HG02870 (cell line): ENCODE data around the gene SLC13A3.
"Not testable (repeated sequence)": the region's sequence is repeated elsewhere in the genome, so short reads cannot be mapped to it uniquely, and the experiment has no call there.

Source experiments
- ATAC-seq: cut with Tn5 transposase; IDR thresholded peaks from one replicate; pipeline ENCODE4 v1.9.1; 2021; ENCODE audit warnings: mild to moderate bottlenecking, moderate library complexity; ENCODE audit not compliant: unreplicated experiment

SLC13A3 gene

DNA sequence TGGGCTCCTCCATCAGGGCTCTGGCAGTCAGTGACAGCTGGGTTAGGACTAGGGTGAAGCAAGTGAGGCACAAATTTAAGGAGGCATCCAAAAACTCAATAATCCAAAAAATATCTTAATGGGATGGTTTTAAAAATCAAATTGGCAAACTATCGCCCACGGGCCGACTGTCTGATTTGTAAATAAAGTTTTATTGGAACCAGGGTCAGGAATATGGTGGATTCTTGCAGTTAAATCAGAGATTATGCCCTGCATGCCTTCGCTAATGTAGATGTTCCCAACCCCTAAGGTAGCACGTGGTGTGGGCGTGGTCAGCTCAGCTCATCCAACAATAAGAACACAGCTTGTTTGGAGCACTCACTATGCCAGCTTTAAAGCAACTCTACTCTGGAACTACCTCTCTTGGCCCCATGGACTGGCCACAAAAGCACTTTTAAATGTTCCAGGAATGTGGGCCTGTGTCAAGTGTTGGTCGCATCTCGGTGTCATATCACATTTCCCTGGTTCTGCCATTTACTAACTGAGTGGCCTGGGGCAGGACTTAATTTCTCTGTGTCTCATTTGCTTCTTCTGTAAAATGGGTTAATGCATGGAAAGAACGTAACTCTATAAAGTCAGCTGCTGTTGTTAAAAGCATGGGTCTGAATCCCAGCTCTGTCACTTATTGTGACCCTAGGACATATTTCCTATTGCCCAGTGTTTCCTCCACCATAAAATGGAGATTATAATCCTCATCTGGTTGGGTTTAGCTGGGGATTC, 31.0 kb upstream of the SLC13A3 start:
- no peak for ATAC-seq

GRCh38 chr20:46681032-46681854, 30.0 kb upstream of the SLC13A3 start:
- ATAC-seq: no peak

- ATAC-seq: no peak
These were observed 29.4 kb upstream of the SLC13A3 start for GRCh38 chr20:46680684-46681031.

DNA sequence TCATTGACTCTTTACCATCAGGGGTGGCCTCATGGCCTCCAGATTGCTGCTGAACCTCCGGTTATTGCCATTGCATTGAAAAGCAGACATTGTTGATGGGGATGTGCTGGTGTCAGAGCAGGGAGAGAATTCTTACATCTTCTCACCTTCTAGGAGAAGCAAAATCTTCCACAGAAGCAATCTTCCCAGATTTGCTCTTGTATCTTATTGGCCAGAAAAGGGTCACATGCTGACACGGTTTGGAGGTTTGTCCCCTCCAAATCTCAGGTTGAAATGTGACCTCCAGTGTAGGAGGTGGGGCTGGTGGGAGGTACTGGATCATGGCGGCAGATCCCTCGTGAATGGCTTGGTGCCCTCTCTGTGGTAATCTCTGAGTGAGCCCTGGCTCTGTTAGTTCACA, 27.3 kb upstream of the SLC13A3 start:
- ATAC-seq: no peak

- ATAC-seq: no peak
These were observed 26.3 kb upstream of the SLC13A3 start for GRCh38 chr20:46677608-46678007.

GRCh38 chr20:46676649-46677316, 25.5 kb upstream of the SLC13A3 start:
- ATAC-seq: not testable (repeated sequence)

DNA sequence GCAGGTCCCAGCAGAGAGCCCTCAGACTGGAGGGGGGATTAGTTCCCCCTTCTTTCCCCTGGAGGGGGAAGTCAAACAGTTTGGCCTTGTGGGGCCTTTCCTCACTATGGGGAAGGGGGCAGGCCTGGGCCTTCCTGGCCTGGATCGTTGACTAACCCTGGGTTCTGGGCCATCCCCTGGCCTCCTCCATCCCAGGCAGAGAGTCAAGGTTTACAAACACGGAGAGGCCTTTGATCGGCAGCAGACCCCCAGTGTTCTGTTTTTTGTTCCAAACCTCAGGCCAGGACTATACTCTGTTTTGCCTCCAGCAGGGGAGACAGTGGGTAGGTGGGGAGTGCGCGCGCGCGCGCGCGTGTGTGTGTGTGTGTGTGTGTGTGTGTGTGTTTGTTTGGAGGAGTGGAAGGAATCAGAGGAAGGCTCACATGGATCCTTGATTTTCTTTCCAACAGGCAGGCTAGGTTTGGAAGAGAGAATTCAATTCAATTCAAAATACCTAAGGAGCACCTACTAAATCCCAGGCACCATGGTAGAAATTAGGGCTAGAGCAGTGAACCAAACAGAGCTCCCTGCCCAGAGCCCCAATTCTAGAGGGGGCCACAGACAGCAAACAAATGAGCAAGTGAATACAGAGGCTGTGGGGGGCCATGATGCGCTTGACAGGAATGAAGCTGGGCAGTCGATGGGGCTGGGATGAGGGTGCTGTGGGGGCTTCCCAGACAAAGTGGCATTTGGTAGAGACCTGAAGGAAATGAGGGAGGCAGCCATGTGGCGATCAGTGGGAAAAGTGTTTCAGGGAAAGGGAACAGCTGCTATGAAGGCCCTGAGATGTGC, 23.2 kb upstream of the SLC13A3 start:
- ATAC-seq: no peak

DNA sequence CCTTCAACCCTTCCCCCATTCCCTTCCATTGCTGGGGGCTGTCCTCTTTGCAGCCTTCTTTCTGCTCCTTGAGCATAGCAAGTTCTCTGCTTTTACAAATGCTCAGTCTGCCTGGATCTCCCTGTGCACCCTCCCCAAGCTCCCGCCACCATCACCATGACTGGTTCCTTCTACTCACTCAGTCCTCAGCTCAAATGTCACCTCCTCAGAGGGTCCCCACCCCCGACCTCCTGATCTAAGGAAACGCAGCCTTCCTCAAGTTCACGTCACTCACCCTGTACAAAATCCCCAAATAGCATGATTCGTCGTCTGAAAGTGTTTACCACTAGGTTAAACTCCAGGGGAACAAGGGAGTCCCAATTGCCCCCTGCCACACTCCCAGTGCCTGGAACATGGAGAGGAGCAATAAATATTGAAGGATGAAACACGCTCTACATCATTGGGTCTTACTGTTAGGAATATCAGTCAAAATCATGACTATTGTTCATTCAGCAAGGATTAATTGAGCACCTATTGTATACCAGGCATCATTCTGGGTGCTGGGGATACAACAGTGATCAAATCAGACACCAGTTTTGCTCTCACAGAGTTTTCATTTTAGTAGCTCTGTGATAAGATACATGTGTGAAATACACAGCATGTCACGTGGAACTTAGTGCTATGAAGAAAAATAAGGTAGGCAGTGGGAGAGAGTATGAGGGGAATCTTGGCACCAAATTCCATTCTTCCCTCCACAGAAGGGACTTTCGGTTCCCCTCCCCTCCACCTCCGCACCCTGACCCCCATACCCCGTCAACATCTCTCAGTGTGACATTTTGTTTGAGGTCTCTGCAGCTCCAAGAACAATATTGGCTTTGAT, 22.4 kb upstream of the SLC13A3 start:
- no peak for ATAC-seq

GRCh38 chr20:46672543-46673148, 21.4 kb upstream of the SLC13A3 start:
- no peak for ATAC-seq

GRCh38 chr20:46671866-46672542, 20.7 kb upstream of the SLC13A3 start:
- ATAC-seq: no peak

- ATAC-seq: no peak
These were observed 19.6 kb upstream of the SLC13A3 start for GRCh38 chr20:46670585-46671584.

DNA sequence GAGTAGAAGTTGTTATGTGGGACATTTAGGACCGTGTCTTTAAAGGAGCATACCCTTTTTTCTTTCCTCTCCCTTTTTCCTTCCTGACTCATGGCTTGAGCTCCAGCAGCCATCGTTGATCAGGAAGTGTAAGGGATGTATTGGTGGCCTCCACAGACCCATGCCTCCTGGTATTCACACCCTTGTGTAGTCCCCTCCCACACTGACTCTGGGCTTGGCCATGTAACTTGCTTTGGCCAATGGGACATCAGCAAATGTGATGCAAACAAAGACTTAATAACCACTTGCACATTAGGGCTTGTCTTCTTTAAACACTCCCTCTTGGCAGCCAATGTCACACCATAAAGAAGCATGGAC, 18.9 kb upstream of the SLC13A3 start:
- no peak for ATAC-seq

DNA sequence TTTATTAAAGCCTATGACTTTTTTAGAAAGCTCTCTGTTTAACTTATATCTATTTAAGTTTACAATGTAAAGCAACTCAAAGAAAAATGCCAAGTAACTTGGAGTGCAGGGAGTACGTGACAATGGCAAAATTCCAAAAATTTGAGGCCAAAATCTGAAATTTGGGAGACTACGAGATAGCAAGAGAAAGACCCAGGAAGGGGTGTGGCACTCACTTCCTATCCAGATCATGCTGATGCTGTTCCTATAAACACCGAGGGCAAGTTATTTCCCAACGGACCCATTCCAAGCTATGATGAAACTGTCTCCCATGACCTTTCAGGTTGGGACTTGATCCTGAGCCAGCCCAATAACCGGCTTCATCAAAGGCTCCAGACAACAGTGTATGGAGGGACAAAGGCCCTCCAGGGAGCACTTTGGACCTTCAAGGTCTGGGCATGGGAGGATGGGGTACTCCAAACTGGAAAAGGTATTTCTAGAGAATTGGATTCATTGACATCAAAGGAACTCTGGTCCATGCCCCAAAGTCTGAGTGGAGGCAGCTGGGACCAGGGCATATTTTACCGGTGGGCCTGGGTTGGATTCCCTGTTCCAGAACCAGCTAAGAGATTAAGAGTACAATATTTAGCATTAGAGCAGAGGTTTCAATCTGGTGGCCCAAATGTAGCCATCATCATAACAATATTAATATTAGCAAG, 15.7 kb upstream of the SLC13A3 start:
- ATAC-seq: no peak

DNA sequence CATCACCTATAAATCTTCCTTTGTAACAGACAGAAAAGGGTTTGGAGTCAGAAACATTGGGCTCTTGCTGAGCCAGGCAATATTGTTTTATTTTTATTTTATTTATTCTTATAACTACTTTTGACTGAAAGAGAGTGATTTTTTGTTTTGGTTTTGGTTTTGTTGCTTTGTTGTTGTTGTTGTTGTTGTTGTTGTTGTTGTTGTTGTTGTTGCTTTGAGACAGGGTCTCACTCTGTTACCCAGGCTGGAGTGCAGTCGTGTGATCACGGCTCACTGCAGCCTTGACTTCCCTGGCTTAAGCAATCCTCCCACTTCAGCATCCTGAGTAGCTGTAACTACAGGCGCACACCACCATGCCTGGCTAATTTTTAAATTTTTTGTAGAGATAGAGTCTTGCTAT, 15.0 kb upstream of the SLC13A3 start:
- ATAC-seq: no peak

DNA sequence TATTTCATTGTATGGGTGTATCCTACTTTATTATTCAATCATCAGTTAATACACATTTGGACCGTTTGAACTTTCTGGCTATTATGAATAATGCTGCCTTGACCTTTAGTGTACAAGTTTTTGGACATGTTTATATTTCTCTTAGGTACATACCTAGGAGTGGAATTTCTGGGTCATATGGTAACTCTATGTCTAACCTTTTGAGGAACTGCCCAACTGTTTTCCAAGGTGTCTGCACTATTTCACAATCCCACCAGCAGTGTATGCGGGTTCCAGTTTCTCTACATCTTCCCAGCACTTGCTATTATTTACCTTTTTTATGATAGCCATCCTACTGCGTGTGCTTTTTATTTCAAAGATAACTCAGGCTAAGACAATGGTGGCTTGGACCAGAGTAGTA, 14.3 kb upstream of the SLC13A3 start:
- ATAC-seq: no peak

- no peak for ATAC-seq
These were observed 12.3 kb upstream of the SLC13A3 start for GRCh38 chr20:46663531-46663930.

DNA sequence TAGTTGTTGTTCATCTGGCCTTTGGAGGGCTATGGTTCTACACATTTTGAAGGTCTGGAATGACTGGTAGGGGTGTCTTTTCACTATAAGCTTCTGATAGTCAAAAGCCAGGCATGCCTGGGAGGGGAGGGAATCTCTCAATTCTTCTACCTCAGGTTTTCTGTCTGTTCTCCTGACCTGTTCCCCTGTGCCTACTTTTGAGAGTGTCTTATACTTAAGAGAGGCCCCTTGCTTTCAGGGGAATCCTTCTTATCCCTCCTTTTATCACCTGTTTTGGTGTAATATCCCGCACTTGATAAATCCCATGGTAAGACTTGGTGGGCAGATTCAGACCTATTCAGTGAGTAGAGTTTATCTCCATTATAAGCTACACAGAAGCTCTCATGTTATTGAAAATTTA, 10.4 kb upstream of the SLC13A3 start:
- no peak for ATAC-seq
